Astrocyte (in vitro differentiated cells and primary cell): ENCODE measurements around the gene ELMOD1. TPM values are rescaled to one million over a fixed set of nuclear protein-coding genes. Genes with fewer than 3 reads are reported as not detected.

Experiments used
- DNase-seq: peaks from one replicate; pipeline ENCODE4 v3.0.0-alpha.2; 2010; ENCODE audit warnings: low read depth
- FAIRE-seq: peaks from 2 replicates; lab custom pipeline; 2011; peaks lifted over from hg19 to GRCh38; lab: Jason Lieb, UNC
- H2AFZ ChIP-seq: 2 replicates; pipeline ENCODE4 v1.6.0; 2012; ENCODE audit warnings: low read depth, low read length, inconsistent platforms
- H3K27ac ChIP-seq: 2 replicates; pipeline ENCODE4 v1.5.1; 2011; ENCODE audit warnings: low read depth, low read length, inconsistent platforms
- H3K27me3 ChIP-seq: 2 replicates; pipeline ENCODE4 v1.6.0; 2011; ENCODE audit warnings: low read length, inconsistent platforms; ENCODE audit not compliant: insufficient read depth
- H3K36me3 ChIP-seq: 2 replicates; pipeline ENCODE4 v1.5.1; 2011; ENCODE audit warnings: low read length, inconsistent platforms; ENCODE audit not compliant: insufficient read depth
- H3K4me1 ChIP-seq: 2 replicates; pipeline ENCODE4 v1.5.1; 2011; ENCODE audit warnings: low read length, inconsistent platforms; ENCODE audit not compliant: insufficient read depth
- H3K4me2 ChIP-seq: 2 replicates; pipeline ENCODE4 v1.6.0; 2012; ENCODE audit warnings: low read length, inconsistent platforms
- H3K4me3 ChIP-seq: 2 replicates; pipeline ENCODE4 v1.5.1; 2011; ENCODE audit warnings: low read depth, mild to moderate bottlenecking, low read length, inconsistent platforms; ENCODE audit not compliant: insufficient read depth
- H3K79me2 ChIP-seq: 2 replicates; pipeline ENCODE4 v1.6.0; 2012; ENCODE audit warnings: mild to moderate bottlenecking, low read length, inconsistent platforms; ENCODE audit not compliant: insufficient read depth
- H3K9ac ChIP-seq: 2 replicates; pipeline ENCODE4 v1.6.0; 2012; ENCODE audit warnings: mild to moderate bottlenecking, low read length, inconsistent platforms
- H3K9me3 ChIP-seq: 2 replicates; pipeline ENCODE4 v1.5.1; 2012; ENCODE audit warnings: low read depth, mild to moderate bottlenecking, low read length, inconsistent platforms; ENCODE audit not compliant: insufficient read depth
- H4K20me1 ChIP-seq: 2 replicates; pipeline ENCODE4 v1.6.0; 2012; ENCODE audit warnings: low read length, inconsistent platforms; ENCODE audit not compliant: insufficient read depth
- H3K27ac Mint-ChIP-seq: one replicate; pipeline ENCODE4 v1.8.0; 2021; ENCODE audit warnings: mild to moderate bottlenecking, mixed read lengths; ENCODE audit not compliant: unreplicated experiment
- H3K27me3 Mint-ChIP-seq: one replicate; pipeline ENCODE4 v1.8.0; 2021; ENCODE audit warnings: low read depth, mixed read lengths; ENCODE audit not compliant: unreplicated experiment
- H3K36me3 Mint-ChIP-seq: one replicate; pipeline ENCODE4 v1.8.0; 2021; ENCODE audit warnings: low read depth, mixed read lengths; ENCODE audit not compliant: unreplicated experiment
- H3K4me1 Mint-ChIP-seq: one replicate; pipeline ENCODE4 v1.8.0; 2021; ENCODE audit warnings: low read depth, mixed read lengths; ENCODE audit not compliant: unreplicated experiment
- H3K4me3 Mint-ChIP-seq: one replicate; pipeline ENCODE4 v1.8.0; 2021; ENCODE audit warnings: mild to moderate bottlenecking, moderate library complexity, mixed read lengths; ENCODE audit not compliant: unreplicated experiment
- H3K9me3 Mint-ChIP-seq: one replicate; pipeline ENCODE4 v1.8.0; 2021; ENCODE audit warnings: mild to moderate bottlenecking, mixed read lengths; ENCODE audit not compliant: unreplicated experiment
- CTCF ChIP-seq: IDR thresholded peaks from 2 replicates; pipeline ENCODE4 v1.5.1; 2011; ENCODE audit warnings: low read depth, mild to moderate bottlenecking, inconsistent platforms, low read length, moderate library complexity; ENCODE audit not compliant: insufficient read depth
- EZH2 ChIP-seq: IDR thresholded peaks from 2 replicates; pipeline ENCODE4 v1.6.1; 2012; ENCODE audit warnings: mild to moderate bottlenecking, low read length, inconsistent platforms; ENCODE audit not compliant: insufficient read depth
- total RNA-seq: library from RNA; stranded (reverse); gene quantifications from 2 replicates; pipeline ENCODE4 v1.2.1, GENCODE V29; 2021

The ELMOD1 gene
- total RNA-seq, 1 donor from 2014 or later: 0.52 TPM

- Mint-ChIP-seq H3K36me3 (no peaks in the 10 kb centered on the region), H3K4me1 (peaks cover 54% of the 10 kb centered on the region), H3K4me3 (no peak overlapping the region), H3K27me3 (no peaks in the 10 kb centered on the region), H3K9me3 (peaks cover 4% of the 10 kb centered on the region), H3K27ac (peak overlapping the region; percentile 21)
- DNase-seq (no peak), FAIRE-seq (no peak)
- no peaks in the 10 kb centered on the region for H3K36me3 ChIP-seq
- no peak overlapping the region for H3K27ac ChIP-seq
- no peak overlapping the region for H2AFZ ChIP-seq
- no peaks in the 10 kb centered on the region for H4K20me1 ChIP-seq
- TF ChIP-seq CTCF (no peak), EZH2 (no peak)
- no peaks in the 10 kb centered on the region for H3K79me2 ChIP-seq
- no peak overlapping the region for H3K4me2 ChIP-seq
- no peak overlapping the region for H3K9ac ChIP-seq
- peaks cover 19% of the 10 kb centered on the region for H3K4me1 ChIP-seq
- H3K9me3 ChIP-seq: no peaks in the 10 kb centered on the region
- H3K4me3 ChIP-seq: no peak overlapping the region
- H3K27me3 ChIP-seq: no peaks in the 10 kb centered on the region
Observed at GRCh38 chr11:107702723-107703122, 111.8 kb downstream of the ELMOD1 start.

DNA sequence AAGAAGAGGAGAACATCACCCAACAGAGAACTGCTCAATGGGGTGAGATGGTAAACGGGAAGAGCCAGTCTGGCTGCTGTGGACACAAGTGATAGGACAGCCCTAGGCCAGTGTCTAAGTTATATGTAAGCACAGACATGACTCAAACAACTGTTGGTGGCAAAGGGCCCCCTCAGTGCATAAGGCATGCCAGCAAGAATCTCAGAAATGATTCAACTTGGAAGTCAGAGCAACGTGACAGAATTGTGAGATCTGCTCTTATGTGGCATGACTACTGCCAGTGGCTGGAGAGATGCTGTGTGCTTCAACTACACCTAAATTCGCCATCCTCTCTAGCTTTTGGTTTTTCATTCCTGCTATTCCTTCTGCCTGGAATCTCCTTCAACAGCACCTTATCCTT is 113.5 kb downstream of the ELMOD1 start:
- peaks cover 4% of the 10 kb centered on the region for H3K9me3 Mint-ChIP-seq
- no peak for TF ChIP-seq CTCF
- TF ChIP-seq EZH2: no peak
- Histone ChIP-seq H3K4me2 (peak overlapping the region; percentile 37), H3K27me3 (no peaks in the 10 kb centered on the region), H3K9me3 (no peaks in the 10 kb centered on the region), H3K4me3 (no peak overlapping the region), H3K36me3 (no peaks in the 10 kb centered on the region), H3K9ac (peak overlapping the region; percentile 7), H3K27ac (peak overlapping the region; percentile 60), H2AFZ (no peak overlapping the region), H3K79me2 (no peaks in the 10 kb centered on the region), H3K4me1 (peaks cover 19% of the 10 kb centered on the region), H4K20me1 (no peaks in the 10 kb centered on the region)
- peak; percentile 26 for FAIRE-seq
- peak overlapping the region; percentile 5 for H3K4me3 Mint-ChIP-seq
- H3K4me1 Mint-ChIP-seq: peaks cover 55% of the 10 kb centered on the region
- H3K36me3 Mint-ChIP-seq: no peaks in the 10 kb centered on the region
- DNase-seq: peak; percentile 58
- peak overlapping the region; percentile 85 for H3K27ac Mint-ChIP-seq
- no peaks in the 10 kb centered on the region for H3K27me3 Mint-ChIP-seq

GRCh38 chr11:107705027-107705426 is 114.1 kb downstream of the ELMOD1 start:
- H3K27me3 Mint-ChIP-seq: no peaks in the 10 kb centered on the region
- peaks cover 19% of the 10 kb centered on the region for H3K4me1 ChIP-seq

More at GRCh38 chr11:107705027-107705426, 114.1 kb downstream of the ELMOD1 start:
- Histone ChIP-seq H4K20me1 (no peaks in the 10 kb centered on the region), H2AFZ (no peak overlapping the region), H3K9me3 (no peaks in the 10 kb centered on the region), H3K27me3 (no peaks in the 10 kb centered on the region), H3K9ac (peak overlapping the region; percentile 7), H3K4me3 (no peak overlapping the region), H3K36me3 (no peaks in the 10 kb centered on the region), H3K79me2 (no peaks in the 10 kb centered on the region), H3K27ac (peak overlapping the region; percentile 60), H3K4me2 (peak overlapping the region; percentile 37)
- Mint-ChIP-seq H3K4me1 (peaks cover 54% of the 10 kb centered on the region), H3K27ac (peak overlapping the region; percentile 85), H3K36me3 (no peaks in the 10 kb centered on the region), H3K4me3 (no peak overlapping the region), H3K9me3 (peaks cover 4% of the 10 kb centered on the region)
- no peak for TF ChIP-seq CTCF
- TF ChIP-seq EZH2: no peak
- peak; percentile 97 for DNase-seq
- FAIRE-seq: peak; percentile 99
